ENCODE measurements around the gene XCL1.
A peak's percentile ranks its signal among the peaks of the same experiment; 100 is the strongest.

The XCL1 gene

DNA sequence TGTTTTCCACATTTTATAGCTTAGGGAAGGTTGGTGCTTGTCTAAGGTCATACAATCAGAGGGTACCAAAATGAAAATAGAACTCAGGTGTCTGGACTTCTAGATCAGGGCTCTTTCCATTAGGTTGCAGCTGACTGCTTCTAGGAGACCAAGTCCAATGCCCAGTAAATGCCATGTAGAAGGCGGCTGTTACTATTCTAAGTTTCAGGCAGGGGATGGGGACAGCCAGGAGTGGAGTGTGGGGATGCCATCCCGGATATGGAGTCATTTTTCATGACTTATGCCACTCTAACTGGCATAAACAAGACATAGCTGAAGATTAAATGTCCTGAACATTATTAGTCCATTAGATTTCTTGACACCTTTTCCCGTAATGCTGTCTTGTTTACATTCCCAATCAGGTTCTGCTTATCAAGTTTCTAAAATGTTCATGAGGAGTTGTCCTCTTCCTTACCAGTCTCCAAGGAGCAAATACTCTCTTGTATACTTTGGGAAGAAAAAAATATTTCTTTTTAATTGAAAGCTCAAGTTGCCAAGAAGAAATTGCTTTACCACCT lies 31.5 kb downstream of the XCL1 start:
- no peak for DNase-seq

GRCh38 chr1:168608796-168609715 lies 32.7 kb downstream of the XCL1 start:
- peak; percentile 20 for DNase-seq

DNA sequence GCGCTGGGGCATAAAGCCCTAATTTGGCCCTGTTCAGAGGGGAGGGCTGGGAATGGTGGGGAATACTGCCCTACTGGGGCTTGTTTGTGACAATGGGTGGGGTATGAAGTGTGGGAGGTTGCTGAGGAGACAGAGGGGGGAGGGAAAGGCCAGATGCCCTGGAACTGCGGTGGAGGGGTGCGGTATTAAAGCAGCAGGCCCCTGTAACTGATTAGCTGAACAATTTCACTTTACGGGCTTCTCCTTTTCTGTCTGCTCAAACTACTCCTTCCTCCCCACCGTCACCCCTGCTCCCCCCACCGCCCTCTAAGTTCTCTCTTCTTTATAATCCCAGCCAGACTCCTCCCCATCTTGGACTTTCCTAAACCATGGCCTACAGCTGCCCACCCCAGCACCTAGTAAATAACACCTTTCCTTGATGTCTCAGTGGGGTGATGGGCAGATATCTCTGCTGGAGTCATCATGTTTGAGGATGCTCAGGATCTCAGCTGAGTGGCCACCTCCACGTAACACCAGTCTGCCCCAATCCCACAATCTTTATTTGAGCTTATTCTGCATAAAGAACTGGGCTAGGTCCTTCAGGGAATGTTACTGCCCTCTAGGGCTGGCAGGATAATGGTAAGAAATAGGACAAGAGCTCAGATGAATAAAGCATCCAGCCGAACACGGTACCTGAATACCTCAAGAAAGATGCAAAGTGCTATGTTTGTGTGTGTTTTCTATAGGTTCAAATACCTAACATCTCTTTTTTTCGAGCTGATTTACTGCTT lies 33.5 kb downstream of the XCL1 start:
- DNase-seq, result peak; percentile 55

- DNase-seq, result no peak
These were observed 36.6 kb downstream of the XCL1 start for GRCh38 chr1:168613038-168613451.

- DNase-seq, result no peak
These were observed 37.4 kb downstream of the XCL1 start for GRCh38 chr1:168613691-168614231.

- no peak for DNase-seq
These were observed 37.8 kb downstream of the XCL1 start for GRCh38 chr1:168614235-168614634.

DNA sequence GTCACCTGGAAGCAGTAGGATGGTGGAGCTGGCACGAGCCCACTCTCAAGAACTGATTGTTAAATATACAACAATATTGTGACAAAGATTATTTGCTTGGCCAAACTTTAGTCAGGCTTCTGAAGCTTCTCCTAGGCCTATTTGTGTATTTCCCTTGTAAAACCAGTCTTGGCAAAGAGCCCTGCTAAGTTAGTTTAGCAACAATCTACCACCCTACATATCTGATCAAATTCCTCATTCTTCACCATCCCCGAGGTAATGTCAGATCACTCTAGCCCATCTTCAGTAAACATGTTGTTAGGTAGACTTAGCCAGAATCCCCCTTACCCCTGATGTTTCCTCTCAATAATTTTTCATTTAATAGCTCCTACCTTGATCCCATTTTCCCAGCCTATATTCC lies 39.6 kb downstream of the XCL1 start:
- DNase-seq, result no peak

GRCh38 chr1:168617974-168618750 lies 41.8 kb downstream of the XCL1 start:
- DNase-seq, result no peak

DNA sequence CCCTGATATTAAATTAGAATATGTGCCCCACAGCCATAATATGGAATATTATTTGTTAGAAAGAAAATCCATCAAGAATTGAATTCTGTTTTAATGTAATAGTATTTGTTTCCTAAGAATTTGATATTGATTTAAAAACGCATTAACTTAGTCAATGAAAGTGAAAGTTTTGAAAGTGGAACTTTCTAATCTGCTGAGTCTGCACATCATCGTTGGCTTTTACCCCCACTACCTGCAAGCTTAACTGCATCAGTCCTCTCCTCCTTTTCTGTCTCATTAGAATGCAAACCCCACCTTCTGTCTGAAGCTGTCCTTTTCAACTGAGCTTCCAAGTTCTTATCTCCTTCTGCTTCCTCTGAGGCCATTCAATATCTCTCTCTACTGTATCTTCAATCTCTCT lies 42.5 kb downstream of the XCL1 start:
- DNase-seq, result no peak

DNA sequence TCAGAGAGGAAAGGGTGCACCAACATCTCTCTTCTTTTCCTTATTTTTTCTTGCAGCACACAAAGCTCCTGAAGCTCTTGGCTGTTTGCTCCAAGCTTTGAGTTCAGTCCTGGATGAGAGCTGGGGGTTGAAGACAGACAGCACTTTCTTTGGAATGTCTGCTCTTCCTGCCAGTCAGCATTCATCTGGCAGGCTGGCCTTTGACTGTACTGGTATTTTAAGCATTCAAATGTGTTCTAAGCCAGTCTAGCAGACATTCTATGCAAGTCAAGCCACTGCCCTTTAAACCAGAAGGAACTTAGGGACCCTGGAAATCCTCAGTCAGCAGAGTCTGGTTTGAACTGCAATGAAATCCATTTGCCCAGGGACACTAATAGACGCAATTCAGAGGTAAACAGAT lies 45.0 kb downstream of the XCL1 start:
- DNase-seq, result no peak

DNA sequence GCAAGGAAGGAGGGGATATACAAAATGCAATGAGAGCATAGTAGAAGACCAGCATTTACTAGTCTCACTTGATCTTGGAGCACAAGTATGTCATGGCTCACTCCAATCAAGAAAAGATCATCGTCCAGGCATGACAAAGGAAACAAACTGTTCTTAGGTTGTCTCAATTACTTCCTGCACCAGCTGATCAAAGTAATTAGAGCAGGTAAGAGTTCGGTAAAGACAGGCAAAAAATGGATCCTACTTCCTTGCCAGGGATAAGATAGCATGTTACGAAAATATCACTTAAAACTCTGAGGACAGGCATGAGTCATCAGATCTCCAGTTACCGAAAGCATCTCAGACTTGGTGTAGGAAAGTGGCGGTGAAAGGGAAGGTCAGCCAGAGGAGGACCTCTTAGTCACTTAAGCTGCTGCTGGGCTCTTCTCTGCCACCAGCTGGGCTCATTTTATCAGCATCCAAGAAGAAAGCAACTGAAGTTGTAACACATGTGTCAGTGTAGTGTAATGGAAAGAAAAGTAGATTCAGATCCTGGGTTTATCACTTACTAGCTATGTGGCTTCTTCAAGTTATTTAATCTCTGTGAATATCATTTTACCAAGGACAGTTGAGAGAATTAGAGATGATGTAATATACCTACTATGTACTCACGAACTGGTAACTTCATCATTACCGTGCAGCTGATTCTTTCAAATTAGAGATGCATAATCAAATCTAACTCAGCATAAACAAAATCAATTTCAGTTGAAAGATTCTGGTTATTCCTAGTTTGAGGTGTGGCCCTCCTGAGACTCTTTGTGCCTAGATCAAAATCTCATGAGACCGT lies 46.8 kb downstream of the XCL1 start:
- peak; percentile 9 for DNase-seq

DNA sequence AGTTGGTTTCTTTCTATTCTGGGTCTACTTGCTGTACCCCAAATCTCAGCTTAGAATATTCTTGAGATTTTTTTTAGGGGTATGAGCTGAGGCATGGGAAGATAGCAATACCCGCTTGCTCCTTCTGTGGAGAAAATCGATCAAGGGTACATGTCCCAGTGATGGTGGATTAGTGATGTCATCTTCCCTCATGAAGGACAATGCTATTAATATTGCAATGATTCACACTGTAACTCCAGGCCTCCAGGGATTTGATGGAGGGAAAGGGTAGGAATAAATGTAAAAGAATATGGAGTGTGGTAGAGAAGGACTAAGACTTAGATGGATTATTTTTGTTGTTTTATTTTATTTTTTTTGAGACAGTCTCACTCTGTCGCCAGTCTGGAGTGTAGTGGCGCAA lies 47.4 kb downstream of the XCL1 start:
- DNase-seq, result no peak

DNA sequence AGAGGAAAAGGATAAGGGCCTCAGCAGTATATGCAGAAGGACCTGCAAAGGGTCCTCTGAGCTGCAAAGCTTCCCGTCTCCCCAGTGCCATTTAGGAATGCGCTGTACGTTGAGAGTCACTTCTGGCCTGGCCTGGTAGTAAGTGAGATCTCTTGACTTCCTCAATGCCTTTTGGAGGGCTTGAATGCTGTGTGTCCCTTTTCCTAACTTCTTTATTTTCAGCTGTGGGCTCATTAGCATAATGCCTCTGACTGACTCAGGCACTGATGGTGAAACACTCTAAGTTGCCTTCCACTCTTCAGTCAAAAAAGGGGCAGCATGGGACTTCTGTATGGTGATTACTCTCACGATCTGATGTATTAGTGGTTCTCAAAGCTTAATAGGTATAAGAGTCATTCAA lies 49.9 kb downstream of the XCL1 start:
- DNase-seq, result peak; percentile 35

DNA sequence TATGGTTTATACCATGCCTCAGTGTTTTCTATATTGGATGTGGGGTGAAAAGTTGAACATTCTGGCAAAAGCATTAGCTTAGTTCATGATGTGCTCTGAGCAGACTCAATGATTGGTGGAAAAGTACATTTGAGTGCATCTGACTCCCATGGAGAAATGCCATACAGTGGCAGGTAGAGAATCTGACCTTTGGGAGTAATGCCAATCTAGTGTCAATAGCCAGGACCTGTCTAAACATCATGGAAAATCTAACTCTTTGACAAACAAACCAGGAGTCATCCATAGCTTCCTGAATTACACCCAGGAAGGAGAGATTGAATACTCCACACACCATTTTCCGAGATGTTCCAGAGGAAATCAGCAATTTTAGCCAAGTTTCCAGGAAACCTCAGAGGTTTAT lies 51.0 kb downstream of the XCL1 start:
- no peak for DNase-seq

DNA sequence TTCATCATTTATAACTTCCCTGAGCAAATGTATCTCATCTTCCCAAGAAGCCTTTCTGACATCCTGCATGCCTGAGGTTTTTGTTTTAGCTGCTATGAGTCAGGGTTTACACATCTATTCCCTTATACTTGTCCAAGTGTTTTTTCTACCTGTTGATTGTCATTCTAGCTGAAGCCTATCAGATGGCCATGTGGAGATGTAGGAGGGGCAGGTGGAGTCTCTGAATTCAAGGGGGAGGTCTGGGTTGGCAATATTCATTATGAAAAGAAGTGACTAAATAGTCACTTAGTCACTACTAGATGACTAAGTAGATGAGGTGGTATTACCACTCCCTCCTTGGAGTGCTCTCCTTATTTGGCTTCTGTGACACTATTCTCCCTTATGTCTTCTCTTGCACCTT lies 52.4 kb downstream of the XCL1 start:
- DNase-seq, result no peak

DNA sequence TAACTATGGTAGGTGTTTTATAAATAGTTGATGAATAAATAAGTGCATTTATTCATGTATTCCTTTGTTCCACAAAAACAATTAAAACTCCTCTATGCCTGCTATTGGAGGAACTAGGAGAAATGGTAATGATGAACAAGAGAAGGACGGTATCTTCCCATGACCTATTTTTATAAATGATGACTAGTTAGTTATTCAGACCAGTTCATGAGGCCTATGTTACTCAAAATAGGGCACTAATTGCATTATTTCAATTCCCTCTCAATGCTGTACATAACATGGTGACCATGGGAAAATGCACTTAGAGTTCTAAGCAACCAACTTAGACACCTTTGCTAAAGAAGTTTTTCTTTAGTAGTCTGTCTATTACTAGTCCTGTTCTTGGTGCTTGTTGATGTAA lies 53.1 kb downstream of the XCL1 start:
- no peak for DNase-seq

All from hematopoietic multipotent progenitor cell treated with erythropoietin and hydrocortisone succinate and interleukin-3 and kit ligand, for 4 days (in vitro differentiated cells).